GM19023 (cell line): Measurements from ENCODE around the gene SFSWAP.
A peak's percentile ranks its signal among the peaks of the same experiment; 100 is the strongest.
"Not testable (repeated sequence)": the region's sequence is repeated elsewhere in the genome, so short reads cannot be mapped to it uniquely, and the experiment has no call there.

Experiments used
- ATAC-seq: cut with Tn5 transposase; IDR thresholded peaks from one replicate; pipeline ENCODE4 v1.9.1; 2021; ENCODE audit warnings: mild to moderate bottlenecking, moderate library complexity; ENCODE audit not compliant: unreplicated experiment

SFSWAP gene

GRCh38 chr12:131679186-131679585 lies 31.7 kb upstream of the SFSWAP start:
- not testable (repeated sequence) for ATAC-seq

DNA sequence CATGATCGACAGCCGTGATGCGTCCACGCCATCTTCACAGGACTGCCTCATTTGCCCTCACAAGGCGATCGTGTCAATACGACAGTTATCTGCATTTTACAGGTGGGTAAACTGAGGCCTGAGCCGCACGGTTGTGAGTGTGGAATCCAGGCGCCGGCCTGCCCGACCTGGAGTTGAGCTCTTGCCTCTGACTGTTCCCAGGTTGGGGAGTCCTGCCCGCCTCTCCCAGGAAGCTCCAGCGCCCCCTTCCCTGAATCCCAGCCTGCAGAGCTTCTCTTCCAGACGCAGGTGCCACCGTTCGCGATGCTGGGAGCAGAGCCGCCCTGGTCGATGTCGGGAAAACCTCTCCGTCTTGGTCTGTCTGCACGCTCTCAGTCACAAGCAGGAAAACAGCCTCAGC lies 31.1 kb upstream of the SFSWAP start:
- ATAC-seq, result not testable (repeated sequence)

DNA sequence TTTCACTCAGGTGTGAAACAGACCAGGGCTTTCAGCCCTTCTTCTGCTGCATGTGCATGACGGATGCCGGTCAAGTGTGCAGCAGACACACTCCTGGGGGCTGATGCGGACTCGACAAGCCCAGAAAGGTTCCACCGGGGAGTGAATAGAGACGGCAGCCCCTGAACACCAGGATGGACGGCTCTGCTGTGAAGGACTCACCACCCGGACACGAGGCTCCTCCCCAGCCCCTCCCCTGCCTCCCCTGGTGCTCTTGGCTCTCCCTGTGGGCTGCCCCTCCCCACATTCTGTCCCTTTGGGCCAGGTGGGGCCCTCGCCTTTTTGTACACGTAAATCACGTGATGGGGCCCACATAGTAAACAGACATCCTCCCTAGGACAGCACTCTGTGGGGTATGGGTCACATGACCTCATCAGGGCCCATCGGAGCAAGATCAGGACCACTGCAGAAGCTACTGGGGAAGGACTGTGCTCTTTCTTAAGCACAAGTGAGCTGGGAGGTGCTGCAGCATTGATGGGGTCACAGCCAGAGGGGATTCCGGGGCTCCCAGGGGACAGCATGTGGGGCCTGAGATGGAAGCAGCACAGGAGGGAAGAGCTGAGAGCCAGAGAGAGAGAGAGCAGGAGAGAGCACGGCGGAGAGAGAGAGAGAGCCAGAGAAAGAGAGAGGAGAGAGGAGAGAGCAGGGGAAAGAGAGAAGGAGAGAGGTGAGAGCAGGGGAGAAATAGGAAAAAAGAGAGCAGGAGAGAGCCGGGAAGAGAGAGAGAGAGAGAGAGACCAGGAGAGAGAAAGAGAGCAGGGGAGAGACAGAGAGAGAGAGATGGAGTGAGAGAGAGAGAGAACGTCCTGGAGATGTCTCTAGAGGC lies 30.3 kb upstream of the SFSWAP start:
- not testable (repeated sequence) for ATAC-seq

- ATAC-seq, result no peak
Measured at GRCh38 chr12:131681257-131681620, 29.7 kb upstream of the SFSWAP start.

DNA sequence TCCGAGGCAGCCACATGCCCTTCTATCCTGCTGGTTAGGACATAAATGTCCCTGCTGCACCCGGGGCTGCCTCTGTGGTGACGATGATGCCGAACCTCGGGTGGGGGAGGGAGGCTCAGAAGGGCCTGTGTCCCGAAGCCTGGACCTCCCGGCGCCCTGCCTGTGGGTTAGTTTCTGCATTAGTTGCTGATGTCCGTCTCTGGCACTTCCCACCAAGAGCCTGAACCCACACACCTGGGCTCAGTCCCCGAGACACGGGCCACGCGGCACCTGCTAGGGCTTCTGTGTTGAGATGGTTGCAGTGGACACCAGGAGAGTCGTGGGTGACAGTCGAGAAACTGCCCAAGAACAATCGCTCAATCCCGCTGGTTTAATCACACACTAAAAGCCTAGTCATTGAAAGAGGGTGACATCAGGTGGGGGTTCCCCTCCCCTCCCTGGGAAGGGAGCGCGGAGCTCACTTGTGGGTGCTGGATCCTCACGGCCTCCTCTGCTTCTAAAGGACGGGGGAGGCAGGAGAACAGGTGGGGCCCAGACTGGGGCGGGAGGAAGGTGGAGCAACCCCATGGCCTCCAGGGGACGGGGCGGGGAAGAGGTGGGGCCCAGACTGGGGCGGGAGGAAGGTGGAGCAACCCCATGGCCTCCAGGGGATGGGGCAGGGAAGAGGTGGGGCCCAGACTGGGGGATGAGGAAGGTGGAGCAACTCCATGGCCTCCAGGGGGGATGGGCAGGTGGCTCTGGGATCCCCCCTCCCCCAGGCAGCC lies 29.0 kb upstream of the SFSWAP start:
- ATAC-seq, result peak; percentile 100

DNA sequence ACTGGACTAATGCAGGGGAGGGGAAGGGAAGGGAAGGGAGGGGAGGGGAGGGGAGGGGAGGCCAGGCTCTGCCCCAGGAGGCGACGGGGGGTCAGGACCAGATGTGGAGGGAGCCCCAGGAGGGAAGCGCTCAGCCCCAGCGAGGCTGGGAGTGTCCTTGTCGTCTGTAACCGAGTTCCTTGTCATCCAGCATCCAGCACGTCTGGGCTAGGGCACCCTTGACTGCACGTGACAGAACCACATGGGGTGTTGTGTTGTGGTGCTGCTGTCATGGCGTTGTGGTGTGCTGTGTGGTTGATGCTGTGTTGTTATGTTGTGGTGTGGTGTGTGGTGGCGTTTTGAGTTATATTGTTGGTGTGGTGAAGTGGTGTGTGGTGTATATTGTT lies 28.4 kb upstream of the SFSWAP start:
- ATAC-seq, result peak; percentile 11

GRCh38 chr12:131683266-131684014 lies 27.4 kb upstream of the SFSWAP start:
- no peak for ATAC-seq

DNA sequence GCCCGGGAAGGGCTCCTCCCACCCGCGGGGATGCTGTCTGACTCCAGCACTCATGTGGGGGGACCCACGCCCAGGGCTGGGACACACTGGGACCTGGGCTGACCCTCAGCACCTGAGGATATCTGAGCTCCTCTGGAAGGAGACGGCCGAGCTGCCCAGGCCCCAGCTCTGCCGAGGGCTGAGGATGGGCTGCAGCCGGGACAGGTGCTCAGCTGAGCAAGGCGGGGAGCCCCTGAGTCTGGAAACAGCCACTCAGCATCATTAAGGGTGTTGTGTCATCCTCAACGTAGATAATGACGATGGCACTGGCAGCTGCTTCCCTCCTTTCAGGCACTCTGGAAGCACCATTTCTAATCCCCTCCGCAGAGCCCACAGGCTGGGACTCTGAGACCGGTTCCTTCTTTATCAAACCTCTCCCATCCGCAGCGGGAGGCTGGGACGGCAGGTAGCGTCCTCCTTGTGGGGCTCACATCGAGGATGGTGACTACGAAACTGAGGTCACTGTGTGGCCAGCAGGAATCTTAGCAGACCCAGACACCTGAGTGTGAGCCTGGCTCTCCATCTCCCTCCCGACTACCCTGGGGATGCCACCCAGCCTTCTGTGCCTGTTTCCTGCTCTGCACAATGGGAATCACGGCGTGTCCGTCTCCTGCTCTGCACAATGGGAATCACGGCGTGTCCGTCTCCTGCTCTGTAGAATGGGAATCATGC lies 26.7 kb upstream of the SFSWAP start:
- ATAC-seq, result no peak

- ATAC-seq, result no peak
Measured at GRCh38 chr12:131687346-131688125, 23.4 kb upstream of the SFSWAP start.

DNA sequence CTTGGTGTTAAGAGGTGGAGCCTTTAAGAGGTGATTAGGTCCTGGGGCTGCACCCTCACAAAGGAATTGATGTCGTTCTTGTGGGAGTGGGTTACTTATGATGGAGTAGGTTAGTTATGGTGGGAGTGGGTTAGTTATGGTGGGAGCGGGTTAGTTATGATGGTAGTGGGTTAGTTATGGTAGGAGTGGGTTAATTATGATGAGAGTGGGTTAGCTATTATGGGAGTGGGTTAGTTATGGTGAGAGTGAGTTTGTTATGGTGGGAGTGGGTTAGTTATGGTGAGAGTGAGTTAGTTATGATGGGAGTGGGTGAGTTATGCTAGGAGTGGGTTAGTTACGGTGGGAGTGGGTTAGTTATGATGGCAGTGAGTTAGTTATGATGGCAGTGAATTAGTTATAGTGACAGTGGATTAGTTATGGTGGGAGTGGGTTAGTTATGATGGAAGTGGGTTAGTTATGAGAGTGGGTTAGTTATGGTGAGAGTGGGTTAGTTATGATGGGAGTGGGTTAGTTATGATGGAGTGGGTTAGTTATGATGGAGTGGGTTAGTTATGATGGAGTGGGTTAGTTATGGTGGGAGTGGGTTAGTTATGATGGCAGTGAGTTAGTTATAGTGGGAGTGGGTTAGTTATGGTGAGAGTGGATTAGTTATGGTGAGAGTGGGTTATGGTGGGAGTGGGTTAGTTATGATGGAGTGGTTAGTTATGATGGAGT lies 22.6 kb upstream of the SFSWAP start:
- no peak for ATAC-seq

- ATAC-seq, result no peak
Measured at GRCh38 chr12:131688845-131689154, 22.1 kb upstream of the SFSWAP start.

- ATAC-seq, result no peak
Measured at GRCh38 chr12:131690320-131690719, 20.6 kb upstream of the SFSWAP start.

DNA sequence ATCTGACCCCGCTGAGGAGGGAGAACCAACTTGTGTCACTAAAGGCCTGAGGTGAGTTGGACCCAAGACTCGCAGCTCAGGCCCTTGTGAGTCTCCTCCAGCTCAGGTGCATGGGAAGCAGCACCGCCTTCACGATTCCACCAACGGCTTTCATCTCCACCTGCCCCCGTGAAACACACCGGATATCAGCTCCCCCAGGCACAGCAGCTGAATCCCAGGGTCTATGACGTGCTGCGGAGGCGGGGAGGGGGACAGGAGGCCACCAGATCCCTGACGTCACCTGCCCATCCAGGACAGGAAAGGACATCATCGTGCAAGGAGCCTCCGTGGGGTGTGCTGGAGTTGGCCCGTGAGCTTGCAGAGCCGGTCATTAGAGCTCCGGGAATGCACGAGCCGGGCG lies 18.5 kb upstream of the SFSWAP start:
- ATAC-seq, result no peak

DNA sequence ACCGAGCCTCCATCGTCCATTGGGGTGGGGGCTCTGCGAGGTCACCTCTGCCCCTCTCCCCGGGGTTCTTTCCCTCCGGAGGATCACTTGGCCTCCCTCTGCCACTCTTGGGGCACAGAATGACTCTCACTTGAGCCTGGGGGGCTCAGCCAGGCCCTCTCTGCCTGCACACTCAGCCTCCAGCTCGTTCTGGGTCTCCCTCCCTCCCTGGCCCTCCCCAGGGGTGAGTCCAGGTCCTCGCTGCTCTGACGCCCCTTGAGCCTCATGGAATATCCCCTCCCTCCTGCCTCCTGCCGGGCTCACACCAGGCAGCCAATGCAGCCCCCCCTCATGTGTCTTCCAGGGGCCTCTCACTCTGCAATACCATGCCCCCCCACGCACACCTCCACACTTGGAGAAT lies 17.7 kb upstream of the SFSWAP start:
- ATAC-seq, result no peak

DNA sequence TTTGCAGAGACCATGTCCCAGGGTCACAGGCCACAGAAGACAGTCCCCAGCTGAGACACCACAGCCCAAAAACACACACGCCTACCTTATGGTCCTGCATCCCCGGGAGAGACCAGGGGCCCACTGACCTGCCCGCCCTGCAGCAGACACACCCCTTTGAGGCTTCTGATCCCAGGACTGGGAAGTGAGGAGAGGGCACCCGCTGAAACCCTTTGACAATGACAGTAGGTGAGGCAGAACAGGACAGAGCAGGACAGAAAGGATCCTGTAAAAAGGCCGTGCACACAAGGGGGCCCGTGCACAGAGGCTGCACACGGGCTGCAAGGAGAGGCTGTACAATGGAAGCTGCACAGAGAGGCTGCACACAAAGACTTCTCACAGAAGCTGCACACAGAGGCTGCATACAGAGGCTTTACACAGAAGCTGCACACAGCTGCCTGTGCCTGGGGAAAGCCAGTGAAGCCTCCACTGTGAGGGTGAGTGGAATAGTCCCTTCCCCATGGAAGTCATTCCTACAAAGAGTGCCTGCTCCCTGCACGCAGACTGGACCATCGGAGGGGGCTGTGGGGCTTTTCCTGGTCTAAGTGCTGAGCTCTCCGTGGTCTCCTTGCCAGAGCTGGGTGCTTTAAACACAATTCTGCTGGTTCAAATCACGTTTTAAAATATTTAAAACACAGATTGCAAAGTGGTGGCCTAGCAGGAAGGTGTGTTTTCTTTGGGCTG lies 16.6 kb upstream of the SFSWAP start:
- ATAC-seq, result no peak

- no peak for ATAC-seq
Measured at GRCh38 chr12:131695968-131696367, 14.9 kb upstream of the SFSWAP start.

GRCh38 chr12:131698286-131698685 lies 12.6 kb upstream of the SFSWAP start:
- no peak for ATAC-seq

GRCh38 chr12:131699434-131699833 lies 11.5 kb upstream of the SFSWAP start:
- no peak for ATAC-seq

GRCh38 chr12:131700271-131700670 lies 10.6 kb upstream of the SFSWAP start:
- ATAC-seq, result no peak
